GM21360 (cell line): ENCODE measurements around the gene FAM217A.

ENCODE experiments used
- ATAC-seq: cut with Tn5 transposase; IDR thresholded peaks from one replicate; pipeline ENCODE4 v1.9.1; 2021; ENCODE audit warnings: mild to moderate bottlenecking, moderate library complexity; ENCODE audit not compliant: unreplicated experiment

The FAM217A gene

DNA sequence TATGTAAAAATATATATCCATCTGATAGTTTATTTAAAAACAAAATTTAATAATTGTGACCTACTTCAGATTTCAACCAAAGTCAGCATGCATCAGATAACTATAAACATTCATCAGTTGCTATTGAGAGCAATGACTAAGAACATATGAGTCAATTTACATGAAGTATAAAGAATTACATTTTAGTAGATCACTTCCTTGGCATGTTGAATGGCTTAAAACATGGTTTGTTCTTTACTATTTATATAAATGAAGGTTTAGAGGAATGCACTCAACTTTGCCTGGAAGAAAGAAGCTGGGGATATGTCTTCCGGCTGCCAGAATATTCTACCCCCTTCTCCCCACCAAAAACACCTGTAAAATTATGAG is 6.4 kb upstream of the FAM217A start:
- ATAC-seq: no peak

- no peak for ATAC-seq
These were observed 5.8 kb upstream of the FAM217A start for GRCh38 chr6:4084444-4085331.

DNA sequence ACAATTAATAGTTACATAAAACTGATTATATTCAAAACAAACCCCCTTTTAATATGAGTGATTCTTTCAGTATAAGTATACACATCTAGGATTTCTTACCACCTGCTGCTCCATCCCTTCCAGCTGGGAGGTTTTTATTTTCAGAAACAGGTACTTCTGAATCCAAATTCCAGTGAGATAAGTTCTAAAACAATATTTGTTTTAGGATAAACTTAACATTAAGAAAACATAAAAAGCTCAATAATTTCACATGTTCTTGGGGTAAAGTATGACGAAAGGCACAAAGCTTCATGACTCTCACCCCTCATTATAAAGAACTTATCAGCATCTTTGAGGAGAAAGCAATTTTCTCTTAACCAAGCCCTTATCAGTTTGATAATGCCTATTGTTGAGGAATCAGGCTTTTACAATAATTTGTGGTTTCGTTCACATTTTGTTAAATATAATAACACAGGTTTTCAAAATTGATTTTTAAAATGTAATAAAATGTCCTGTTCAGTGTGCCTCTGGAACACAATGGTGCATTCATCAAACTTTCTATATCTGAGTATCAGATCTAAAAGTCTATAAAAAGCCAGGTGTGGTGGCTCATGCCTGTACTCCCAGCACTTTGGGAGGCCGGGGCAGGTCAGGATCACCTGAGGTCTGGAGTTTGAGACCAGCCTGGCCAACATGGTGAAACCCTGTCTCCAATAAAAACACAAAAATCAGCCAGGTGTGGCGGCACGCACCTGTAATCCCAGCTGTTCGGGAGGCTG is 4.3 kb downstream of the FAM217A start:
- ATAC-seq: no peak

DNA sequence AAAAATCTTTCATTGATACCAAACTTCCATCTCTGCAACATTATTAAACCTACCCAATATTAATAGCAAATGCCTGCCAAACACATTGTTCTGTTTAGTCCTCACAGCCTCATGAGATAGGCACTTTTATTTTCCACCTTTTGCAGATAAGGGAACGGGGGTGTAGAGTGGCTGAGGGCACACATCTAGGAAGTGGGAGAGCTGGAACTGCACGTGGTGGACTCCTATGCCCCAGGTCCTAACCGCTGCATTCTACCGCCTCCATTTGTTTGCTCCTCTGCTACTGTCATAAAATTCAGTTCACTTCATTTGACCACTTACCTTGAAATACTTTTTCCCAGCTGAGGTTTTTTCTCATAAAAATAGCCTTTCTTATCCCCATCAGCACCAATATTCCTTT is 7.6 kb downstream of the FAM217A start:
- no peak for ATAC-seq

DNA sequence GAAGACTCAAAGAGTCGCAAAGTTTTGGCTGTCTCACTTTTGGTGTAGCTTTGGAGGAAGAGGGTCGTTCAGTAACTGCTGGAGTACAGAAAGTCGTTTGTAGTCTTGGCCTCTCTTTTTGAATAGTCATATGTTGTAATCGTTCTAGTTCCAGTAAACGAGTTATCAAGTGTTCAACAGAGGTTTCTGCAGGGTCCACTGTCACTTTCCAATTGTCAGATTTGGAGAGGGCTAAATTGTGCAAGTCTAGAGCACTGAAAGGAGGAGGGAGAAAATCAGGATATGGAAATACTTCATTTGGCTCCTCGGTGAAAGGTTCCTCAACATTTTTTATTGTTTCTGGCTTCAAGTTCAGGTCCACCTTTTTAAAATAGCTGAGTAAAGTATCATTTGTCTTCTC is 9.7 kb downstream of the FAM217A start:
- ATAC-seq: no peak

- ATAC-seq: no peak
These were observed 11.3 kb downstream of the FAM217A start for GRCh38 chr6:4067673-4068072.

DNA sequence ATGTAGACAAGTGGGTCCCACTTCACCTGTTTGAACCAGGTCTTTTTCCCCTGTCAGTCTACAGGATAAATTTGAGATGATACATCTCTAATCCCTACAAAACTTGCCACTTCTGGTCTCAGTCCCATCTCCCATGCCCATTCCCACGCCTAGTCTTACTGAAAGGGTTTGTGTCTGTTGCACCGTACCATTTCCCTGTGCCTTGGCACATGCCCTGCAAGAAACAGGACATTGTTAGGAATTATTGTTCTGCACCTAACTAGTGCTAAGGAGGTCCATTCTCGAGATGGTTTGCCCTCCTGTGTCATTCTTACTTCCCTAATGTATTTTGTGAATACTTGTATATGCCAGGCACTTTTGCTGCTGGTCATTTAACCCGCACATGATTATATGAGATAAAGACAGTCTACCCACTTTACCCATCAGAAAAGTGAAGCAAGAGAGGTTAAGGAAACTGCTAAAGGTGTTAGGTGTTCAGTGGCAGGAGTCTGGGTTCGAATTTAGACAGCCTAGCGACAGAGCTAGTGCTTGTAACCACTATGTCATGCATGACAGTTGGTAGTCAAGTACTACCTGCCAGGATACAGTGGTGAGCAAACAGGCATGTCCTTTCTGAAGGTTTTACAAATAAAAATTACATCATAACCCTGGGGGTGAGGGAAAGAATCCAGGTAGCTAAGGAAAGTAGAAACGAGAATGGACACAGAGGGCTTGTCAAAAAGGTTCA is 12.7 kb downstream of the FAM217A start:
- no peak for ATAC-seq

DNA sequence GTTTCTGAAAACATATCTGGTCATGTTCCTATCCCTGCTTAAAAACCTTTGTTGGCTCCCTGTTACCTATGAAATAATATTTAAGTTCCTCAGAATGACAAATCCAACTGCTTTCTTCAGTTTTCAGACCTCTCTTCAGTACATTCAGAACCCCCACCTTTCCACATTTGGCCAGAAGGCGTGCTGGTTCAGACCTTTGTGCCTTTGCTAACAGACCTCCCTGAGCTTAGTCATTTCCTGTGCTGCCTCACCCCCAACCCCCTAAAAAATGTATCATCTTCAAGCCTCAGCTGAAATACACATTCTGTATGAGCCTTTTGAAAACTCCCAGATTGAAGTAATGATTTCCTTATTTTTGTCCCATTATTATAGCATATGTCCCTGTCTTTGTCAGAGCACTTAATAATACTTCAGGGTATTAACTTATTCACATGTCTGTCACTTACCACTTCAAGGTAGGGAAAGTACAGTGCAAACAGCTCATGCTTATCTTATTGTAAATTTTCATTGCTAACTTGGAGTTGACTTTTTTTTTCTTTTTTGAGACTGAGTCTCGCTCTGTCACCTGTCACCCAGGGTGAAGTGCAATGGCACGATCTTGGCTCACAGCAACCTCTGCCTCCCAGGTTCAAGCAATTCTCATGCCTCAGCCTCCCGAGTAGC is 19.7 kb downstream of the FAM217A start:
- ATAC-seq: no peak

DNA sequence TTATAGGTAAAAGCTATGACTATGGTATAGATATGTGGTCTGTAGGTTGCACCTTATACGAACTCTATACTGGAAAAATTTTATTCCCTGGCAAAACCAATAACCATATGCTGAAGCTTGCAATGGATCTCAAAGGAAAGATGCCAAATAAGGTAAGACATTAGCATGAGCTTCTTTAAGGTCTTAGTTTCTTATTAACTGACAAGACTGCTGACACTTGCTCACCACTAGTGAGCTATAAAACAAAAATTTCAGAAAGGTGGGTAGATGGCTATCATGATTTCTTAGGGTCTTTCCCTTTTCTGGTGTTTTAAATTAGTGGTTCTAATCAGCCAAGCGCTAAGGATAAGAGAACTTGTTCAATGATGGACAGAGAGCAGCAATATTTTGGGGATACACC is 21.9 kb downstream of the FAM217A start:
- ATAC-seq: no peak

GRCh38 chr6:4055420-4056041 is 23.4 kb downstream of the FAM217A start:
- no peak for ATAC-seq

- no peak for ATAC-seq
These were observed 29.7 kb downstream of the FAM217A start for GRCh38 chr6:4049246-4049645.

DNA sequence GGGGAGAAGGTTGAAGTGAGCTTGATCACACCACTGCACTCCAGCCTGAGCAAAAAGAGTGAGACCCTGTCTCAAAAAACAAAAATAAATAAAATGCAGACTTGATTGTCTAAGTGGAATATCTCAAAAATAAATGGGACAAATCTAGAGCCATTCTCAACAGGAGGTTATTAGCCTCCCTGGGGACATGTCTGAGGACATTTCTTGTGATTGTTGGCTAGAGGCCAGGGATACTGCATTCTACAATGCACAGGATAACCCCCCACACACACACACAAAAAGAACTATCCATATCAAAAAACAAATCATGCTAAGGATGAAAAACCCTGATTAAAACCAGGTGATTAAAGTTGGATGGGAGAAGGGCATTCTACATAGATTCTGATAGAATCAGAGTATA is 37.5 kb downstream of the FAM217A start:
- no peak for ATAC-seq

DNA sequence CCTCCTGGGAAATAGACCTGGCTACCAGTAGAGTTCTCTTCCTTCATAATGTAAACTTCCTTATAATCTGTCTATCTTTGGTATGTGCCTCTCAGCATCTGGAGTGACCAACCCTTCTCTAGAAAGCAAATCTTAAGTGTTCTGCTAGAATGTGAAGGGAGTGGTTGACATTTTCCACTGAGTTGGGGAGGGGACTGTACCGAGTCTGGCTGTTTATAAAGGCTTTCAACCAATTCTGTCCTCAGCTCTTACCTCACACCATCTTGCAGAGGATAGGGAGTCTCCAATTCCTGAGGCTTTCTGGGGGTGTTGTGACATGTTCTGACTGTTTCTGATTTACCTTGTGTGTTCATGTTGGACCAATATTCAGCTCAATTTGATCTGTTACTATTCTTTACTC is 39.6 kb downstream of the FAM217A start:
- ATAC-seq: no peak

DNA sequence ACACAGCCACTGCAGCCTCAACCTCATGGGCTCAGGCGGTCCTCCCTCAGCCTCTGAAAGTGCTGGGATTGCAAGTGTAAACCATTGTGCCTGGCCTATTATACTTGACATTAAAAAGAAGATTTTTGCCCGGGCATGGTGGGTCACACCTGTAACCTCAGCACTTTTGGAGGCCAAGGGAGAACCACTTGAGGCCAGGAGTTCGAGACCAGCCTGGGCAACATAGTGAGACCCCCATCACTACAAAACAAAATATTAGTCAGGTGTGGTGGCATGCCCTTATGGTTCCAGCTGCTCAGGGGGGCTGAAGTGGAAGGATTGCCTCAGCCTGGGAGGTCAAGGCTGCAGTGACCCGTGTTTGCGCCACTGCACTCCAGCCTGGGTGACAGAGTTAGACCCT is 42.4 kb downstream of the FAM217A start:
- ATAC-seq: no peak

DNA sequence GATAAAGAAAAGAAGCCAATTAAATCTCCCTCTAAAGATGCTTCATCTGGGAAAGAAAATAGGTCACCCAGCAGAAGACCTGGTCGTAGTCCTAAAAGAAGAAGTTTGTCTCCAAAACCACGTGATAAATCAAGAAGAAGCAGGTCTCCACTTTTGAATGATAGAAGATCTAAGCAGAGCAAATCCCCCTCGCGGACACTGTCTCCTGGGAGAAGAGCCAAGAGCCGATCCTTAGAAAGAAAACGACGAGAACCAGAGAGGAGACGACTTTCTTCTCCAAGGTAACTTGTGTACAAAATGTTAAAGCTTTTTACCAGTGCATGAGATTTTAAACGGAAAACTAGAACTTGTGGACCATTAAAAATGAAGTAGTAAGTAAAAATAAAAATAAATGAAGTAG is 46.5 kb downstream of the FAM217A start:
- no peak for ATAC-seq

DNA sequence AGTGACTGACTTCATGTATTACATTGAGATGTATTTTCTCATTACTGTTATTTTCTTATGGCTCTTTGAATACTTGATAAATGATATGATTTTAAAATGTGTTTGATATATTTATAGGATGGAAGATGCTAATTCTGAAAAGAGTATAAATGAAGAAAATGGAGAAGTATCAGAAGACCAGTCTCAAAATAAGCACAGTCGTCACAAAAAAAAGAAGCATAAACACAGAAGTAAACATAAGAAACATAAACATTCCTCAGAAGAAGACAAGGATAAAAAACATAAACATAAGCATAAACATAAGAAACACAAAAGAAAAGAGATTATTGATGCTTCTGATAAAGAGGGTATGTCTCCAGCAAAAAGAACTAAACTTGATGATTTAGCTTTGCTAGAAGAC is 47.5 kb downstream of the FAM217A start:
- ATAC-seq: no peak

DNA sequence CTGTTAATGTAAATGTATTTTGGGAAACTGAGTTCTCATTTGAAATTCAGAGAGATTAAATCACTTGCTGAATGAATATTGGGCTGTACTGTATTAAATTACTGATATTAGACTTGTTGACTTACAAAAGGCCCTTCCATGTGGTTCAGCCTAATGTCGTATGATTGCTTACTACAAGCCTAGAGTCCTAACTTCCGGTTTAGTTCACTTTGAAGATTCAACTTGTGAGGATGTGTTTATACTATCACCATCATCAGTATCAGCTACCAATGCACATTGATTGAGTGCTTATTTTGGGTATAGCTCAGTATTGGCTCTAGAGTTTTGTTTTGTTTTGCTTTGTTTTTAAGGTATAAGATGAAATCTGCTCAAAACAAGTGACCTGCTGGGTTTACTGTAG is 48.3 kb downstream of the FAM217A start:
- no peak for ATAC-seq

- no peak for ATAC-seq
These were observed 49.2 kb downstream of the FAM217A start for GRCh38 chr6:4029687-4030086.

DNA sequence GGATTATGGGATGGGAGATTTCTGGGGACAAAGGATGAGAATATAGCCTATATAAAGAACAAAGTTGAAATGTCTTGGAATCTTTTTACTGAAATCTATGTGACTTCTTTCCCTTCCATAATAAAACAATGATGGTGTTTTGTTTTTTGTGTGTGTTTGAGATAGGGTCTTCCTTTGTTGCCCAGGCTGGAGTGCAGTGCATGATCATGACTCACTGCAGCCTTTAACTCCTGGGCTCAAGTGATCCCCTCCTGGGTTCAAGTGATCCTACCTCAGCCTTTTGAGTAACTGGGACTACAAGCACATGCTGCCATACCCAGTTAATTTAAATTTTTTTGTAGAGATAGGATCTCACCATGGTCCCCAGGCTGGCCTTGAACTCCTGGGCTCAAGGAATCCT is 50.9 kb downstream of the FAM217A start:
- ATAC-seq: no peak

DNA sequence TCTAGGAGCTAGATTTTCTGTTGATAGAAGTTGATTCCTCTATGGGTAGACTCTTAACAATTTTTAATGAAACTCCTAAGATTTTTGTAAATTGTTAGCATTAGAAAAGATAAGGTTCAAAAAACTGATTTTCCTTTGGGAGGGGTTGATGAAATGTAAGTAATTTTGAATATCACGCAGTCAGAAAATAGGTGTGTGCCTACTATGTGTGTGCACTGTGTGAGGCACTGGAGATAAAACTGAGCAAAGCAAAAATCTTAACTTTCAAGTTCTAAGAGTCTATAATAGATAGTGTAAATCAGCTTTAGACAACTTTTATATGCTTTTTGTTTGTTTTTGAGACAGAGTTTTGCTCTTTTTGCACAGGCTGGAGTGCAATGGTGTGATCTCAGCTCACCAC is 53.3 kb downstream of the FAM217A start:
- no peak for ATAC-seq

- no peak for ATAC-seq
These were observed 55.7 kb downstream of the FAM217A start for GRCh38 chr6:4023240-4023639.
